22Rv1 (cell line): ENCODE results near the gene SEMA5A.

Experiments used
- H3K27ac ChIP-seq: fragments of 450-650 bp; 2 replicates; pipeline ENCODE4 v1.5.1; 2017
- ZFX ChIP-seq: fragments of 450-650 bp; IDR thresholded peaks from 2 replicates; pipeline ENCODE4 v1.6.1; 2017; ENCODE audit warnings: antibody characterized with exemption, borderline replicate concordance
- TF ChIP-seq, protein P1 (sequence below): fragments of 450-650 bp; IDR thresholded peaks from 2 replicates; pipeline ENCODE4 v1.5.1; 2017; ENCODE audit warnings: mild to moderate bottlenecking

Gene SEMA5A

GRCh38 chr5:9295466-9295801 is 250.4 kb downstream of the SEMA5A start:
- H3K27ac ChIP-seq, result no peak overlapping the region

GRCh38 chr5:9294793-9295465 is 250.9 kb downstream of the SEMA5A start:
- TF ChIP-seq, protein P1, sequence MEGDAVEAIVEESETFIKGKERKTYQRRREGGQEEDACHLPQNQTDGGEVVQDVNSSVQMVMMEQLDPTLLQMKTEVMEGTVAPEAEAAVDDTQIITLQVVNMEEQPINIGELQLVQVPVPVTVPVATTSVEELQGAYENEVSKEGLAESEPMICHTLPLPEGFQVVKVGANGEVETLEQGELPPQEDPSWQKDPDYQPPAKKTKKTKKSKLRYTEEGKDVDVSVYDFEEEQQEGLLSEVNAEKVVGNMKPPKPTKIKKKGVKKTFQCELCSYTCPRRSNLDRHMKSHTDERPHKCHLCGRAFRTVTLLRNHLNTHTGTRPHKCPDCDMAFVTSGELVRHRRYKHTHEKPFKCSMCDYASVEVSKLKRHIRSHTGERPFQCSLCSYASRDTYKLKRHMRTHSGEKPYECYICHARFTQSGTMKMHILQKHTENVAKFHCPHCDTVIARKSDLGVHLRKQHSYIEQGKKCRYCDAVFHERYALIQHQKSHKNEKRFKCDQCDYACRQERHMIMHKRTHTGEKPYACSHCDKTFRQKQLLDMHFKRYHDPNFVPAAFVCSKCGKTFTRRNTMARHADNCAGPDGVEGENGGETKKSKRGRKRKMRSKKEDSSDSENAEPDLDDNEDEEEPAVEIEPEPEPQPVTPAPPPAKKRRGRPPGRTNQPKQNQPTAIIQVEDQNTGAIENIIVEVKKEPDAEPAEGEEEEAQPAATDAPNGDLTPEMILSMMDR, result no peak
- TF ChIP-seq ZFX, result no peak
- H3K27ac ChIP-seq, result no peak overlapping the region

More at GRCh38 chr5:9295466-9295801, 250.4 kb downstream of the SEMA5A start:
- TF ChIP-seq, protein P1, result no peak
- TF ChIP-seq ZFX, result no peak

DNA sequence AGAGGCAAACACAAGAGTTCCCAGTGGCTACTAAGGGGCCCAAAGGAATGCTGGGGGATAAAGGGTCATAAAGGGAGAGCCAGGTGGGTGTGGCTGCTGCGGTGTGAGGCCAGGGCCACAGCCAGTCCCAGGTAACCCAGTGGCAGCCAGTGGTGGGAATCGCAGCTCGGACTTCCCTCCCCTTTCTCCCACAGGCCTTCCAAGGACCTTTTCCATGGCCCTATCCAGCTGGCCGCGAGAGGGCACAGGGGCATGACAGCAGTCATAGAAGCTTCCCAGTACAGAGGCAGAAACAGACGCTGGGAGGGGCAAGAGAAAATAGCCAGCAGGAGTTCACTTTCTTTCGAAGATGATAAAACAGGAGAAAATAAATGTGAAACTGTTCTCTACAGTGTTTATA is 257.6 kb downstream of the SEMA5A start:
- TF ChIP-seq, protein P1, result no peak
- TF ChIP-seq ZFX, result no peak
- no peak overlapping the region for H3K27ac ChIP-seq

DNA sequence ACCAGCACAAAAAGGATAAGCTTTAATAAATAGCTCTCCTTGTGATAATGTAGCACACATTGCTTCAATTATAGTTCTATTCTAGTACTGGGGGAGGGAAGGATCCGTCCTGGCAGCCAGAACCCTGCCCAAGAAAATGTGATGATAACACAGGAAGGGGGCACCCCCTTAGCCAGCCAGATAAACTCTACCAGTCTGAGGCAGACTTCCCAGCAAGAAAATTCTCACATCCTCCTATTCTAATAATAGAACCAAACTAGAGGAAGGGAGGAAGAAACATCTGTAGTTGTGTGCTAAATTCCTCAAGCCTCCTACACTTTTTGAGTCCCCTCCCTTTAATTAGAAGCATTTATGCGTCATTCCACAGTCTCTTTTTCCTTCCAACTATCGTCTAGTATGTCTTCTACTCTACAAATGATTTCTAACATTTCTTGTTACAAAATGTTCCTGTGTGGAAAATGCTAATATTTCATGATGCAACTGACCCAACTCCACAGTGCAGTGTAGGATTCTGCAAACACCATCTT is 261.0 kb downstream of the SEMA5A start:
- TF ChIP-seq ZFX, result no peak
- TF ChIP-seq, protein P1, result no peak
- no peak overlapping the region for H3K27ac ChIP-seq

- TF ChIP-seq, protein P1, result no peak
- TF ChIP-seq ZFX, result no peak
- no peak overlapping the region for H3K27ac ChIP-seq
These were observed 261.6 kb downstream of the SEMA5A start for GRCh38 chr5:9284272-9284671.

DNA sequence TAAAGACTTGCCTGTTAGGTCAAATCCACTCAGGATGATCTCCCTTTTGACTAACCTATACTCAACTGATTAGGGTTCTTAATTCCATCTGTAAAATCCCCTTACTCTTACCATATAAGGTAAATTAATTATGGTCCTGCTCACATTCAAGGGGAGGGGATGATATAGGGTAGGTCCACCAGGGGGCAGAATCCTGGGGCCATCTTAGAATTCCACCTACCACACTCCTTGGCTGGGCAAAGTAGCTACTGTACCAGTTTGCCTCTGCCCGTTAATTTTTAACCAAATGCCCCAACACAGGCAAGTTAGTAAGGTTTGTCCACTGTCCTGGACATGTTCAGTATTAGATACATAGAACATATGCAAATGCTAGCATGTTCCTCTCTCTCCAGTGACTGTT is 262.4 kb downstream of the SEMA5A start:
- no peak overlapping the region for H3K27ac ChIP-seq
- TF ChIP-seq, protein P1, result no peak
- no peak for TF ChIP-seq ZFX

DNA sequence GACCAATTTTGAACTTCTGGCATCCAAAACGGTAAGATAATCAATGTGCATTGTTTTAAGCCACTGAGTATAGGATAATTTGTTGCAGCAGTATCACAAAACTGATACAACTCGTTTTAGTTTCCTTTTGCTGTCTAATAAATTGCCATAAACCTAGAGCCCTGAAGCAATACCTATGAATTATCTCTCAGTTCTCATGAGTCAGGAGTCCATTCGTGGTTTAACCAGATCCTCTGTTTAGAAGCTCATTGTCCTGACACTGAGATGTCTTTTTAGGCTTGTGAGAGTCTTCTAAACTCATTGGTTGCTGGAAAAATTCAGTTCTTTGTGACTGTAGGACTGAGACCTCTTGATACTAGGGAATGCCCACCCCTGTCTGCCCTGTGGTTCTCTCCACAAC is 262.9 kb downstream of the SEMA5A start:
- TF ChIP-seq ZFX, result no peak
- TF ChIP-seq, protein P1, result no peak
- no peak overlapping the region for H3K27ac ChIP-seq
